ENCODE data around the gene TRIM77. TPM values are rescaled to one million over a fixed set of nuclear protein-coding genes. Genes with fewer than 3 reads are reported as not detected.
"Not testable (repeated sequence)": the region's sequence is repeated elsewhere in the genome, so short reads cannot be mapped to it uniquely, and the experiment has no call there.

Gene TRIM77
- total RNA-seq, 1 experiment from 2014 or later, result not detected

DNA sequence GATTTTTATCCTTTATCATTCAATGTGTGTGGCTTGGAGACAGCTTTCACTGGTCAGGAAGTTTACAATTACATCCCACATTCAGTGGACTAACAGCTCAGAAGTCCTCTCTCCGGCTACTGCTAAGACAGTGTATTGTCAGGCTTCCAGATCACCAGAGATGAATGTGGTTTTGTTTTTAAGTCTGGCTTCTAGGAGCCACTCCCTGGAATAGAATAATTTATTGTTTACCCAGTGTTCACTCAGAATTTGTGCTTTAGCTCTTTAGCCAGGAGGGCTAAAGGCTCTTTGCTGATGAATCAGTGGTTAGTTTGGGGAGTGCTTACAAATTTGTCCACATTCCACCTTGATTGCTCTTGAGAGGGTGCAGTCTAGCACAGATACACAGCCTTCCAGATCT is 26.5 kb downstream of the TRIM77 start:
- no peak overlapping the region for H3K4me3 ChIP-seq (ENCODE audit: low read depth, low read length, poor library complexity, severe bottlenecking)
- H3K9me3 ChIP-seq (ENCODE audit: low read depth, low read length, poor library complexity, severe bottlenecking), result no peaks in the 10 kb centered on the region
- TF ChIP-seq, protein P1, sequence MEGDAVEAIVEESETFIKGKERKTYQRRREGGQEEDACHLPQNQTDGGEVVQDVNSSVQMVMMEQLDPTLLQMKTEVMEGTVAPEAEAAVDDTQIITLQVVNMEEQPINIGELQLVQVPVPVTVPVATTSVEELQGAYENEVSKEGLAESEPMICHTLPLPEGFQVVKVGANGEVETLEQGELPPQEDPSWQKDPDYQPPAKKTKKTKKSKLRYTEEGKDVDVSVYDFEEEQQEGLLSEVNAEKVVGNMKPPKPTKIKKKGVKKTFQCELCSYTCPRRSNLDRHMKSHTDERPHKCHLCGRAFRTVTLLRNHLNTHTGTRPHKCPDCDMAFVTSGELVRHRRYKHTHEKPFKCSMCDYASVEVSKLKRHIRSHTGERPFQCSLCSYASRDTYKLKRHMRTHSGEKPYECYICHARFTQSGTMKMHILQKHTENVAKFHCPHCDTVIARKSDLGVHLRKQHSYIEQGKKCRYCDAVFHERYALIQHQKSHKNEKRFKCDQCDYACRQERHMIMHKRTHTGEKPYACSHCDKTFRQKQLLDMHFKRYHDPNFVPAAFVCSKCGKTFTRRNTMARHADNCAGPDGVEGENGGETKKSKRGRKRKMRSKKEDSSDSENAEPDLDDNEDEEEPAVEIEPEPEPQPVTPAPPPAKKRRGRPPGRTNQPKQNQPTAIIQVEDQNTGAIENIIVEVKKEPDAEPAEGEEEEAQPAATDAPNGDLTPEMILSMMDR (conservative IDR thresholded peaks at IDR 0.05; ENCODE audit: low read depth, low read length), result no peak
- no peak for TF ChIP-seq EZH2 (IDR thresholded peaks at IDR 0.05; ENCODE audit: borderline replicate concordance, low read depth, low read length, poor library complexity, severe bottlenecking)
- H3K4me1 ChIP-seq (ENCODE audit: insufficient read depth, low read length, poor library complexity, severe bottlenecking), result no peaks in the 10 kb centered on the region
- ChIA-PET CTCF (no interaction called here), POLR2A (ENCODE audit: low non-redundant PET) (no interaction called here)
- DNase-seq (ENCODE audit: low spot score), result no peak
- peaks cover 4% of the 10 kb centered on the region for H3K27me3 ChIP-seq (replicated peaks; ENCODE audit: insufficient read depth, low read depth, low read length, poor library complexity)
- intact Hi-C loops (cut with micrococcal nuclease; ENCODE audit: unreplicated experiment), result no loop called here
- no TSS peak for BruUV-seq (replicated peaks)
- no peaks in the 10 kb centered on the region for H3K36me3 ChIP-seq (ENCODE audit: insufficient read depth, low read length, poor library complexity, severe bottlenecking)
- H3K27ac ChIP-seq (ENCODE audit: low read depth, low read length, poor library complexity, severe bottlenecking), result no peak overlapping the region

DNA sequence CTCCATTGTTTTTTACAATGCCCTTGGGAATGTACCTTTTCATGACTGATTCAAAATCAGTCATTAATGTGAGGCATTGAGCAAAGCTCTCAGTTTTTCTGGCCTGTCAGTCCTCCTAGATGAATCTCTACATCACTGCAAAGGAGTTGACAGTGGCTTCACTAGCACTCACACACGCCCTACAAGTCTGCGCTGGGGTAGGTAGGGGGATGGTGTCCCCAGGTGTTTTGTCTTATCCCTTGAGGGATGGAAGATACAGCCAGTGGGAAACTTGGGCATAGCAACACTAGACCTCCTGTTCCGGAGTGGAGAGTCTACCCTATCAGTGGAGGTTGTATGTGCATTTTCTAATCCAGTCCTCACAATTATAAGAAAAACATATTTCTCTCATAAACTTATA is 27.0 kb downstream of the TRIM77 start:
- ChIA-PET CTCF (no interaction called here), POLR2A (ENCODE audit: low non-redundant PET) (no interaction called here)
- H3K27me3 ChIP-seq (replicated peaks; ENCODE audit: insufficient read depth, low read depth, low read length, poor library complexity), result peaks cover 4% of the 10 kb centered on the region
- H3K36me3 ChIP-seq (ENCODE audit: insufficient read depth, low read length, poor library complexity, severe bottlenecking), result no peaks in the 10 kb centered on the region
- DNase-seq (ENCODE audit: low spot score), result no peak
- H3K27ac ChIP-seq (ENCODE audit: low read depth, low read length, poor library complexity, severe bottlenecking), result no peak overlapping the region
- intact Hi-C loops (cut with micrococcal nuclease; ENCODE audit: unreplicated experiment), result no loop called here
- H3K4me1 ChIP-seq (ENCODE audit: insufficient read depth, low read length, poor library complexity, severe bottlenecking), result no peaks in the 10 kb centered on the region
- no TSS peak for BruUV-seq (replicated peaks)
- no peaks in the 10 kb centered on the region for H3K9me3 ChIP-seq (ENCODE audit: low read depth, low read length, poor library complexity, severe bottlenecking)
- no peak for TF ChIP-seq EZH2 (IDR thresholded peaks at IDR 0.05; ENCODE audit: borderline replicate concordance, low read depth, low read length, poor library complexity, severe bottlenecking)
- TF ChIP-seq, protein P1 (conservative IDR thresholded peaks at IDR 0.05; ENCODE audit: low read depth, low read length), result no peak
- no peak overlapping the region for H3K4me3 ChIP-seq (ENCODE audit: low read depth, low read length, poor library complexity, severe bottlenecking)

- H3K27ac ChIP-seq (ENCODE audit: low read depth, low read length, poor library complexity, severe bottlenecking); H3K36me3 ChIP-seq (ENCODE audit: insufficient read depth, low read length, poor library complexity, severe bottlenecking); BruUV-seq (replicated peaks); H3K4me1 ChIP-seq (ENCODE audit: insufficient read depth, low read length, poor library complexity, severe bottlenecking); DNase-seq (ENCODE audit: low spot score); POLR2A ChIA-PET (ENCODE audit: low non-redundant PET); H3K4me3 ChIP-seq (ENCODE audit: low read depth, low read length, poor library complexity, severe bottlenecking); H3K9me3 ChIP-seq (ENCODE audit: low read depth, low read length, poor library complexity, severe bottlenecking); CTCF ChIA-PET; intact Hi-C loops (cut with micrococcal nuclease; ENCODE audit: unreplicated experiment); H3K27me3 ChIP-seq (replicated peaks; ENCODE audit: insufficient read depth, low read depth, low read length, poor library complexity): not testable (repeated sequence)
Observed at GRCh38 chr11:89741406-89741805, 31.3 kb downstream of the TRIM77 start.

DNA sequence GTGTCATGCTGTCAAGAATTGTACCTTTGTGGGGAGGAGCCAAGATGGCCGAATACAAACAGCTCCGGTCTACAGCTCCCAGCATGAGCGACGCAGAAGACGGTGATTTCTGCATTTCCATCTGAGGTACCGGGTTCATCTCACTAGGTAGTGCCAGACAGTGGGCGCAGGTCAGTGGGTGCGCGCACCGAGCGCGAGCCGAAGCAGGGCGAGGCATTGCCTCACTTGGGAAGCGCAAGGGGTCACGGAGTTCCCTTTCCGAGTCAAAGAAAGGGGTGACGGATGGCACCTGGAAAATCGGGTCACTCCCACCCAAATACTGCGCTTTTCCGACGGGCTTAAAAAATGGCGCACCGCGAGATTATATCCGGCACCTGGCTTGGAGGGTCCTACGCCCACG is 34.1 kb downstream of the TRIM77 start:
- not testable (repeated sequence) for DNase-seq (ENCODE audit: low spot score)

GRCh38 chr11:89750822-89751221 is 40.7 kb downstream of the TRIM77 start:
- intact Hi-C loops (cut with micrococcal nuclease; ENCODE audit: unreplicated experiment); H3K27ac ChIP-seq (ENCODE audit: low read depth, low read length, poor library complexity, severe bottlenecking); H3K36me3 ChIP-seq (ENCODE audit: insufficient read depth, low read length, poor library complexity, severe bottlenecking); H3K9me3 ChIP-seq (ENCODE audit: low read depth, low read length, poor library complexity, severe bottlenecking); POLR2A ChIA-PET (ENCODE audit: low non-redundant PET); CTCF ChIA-PET; BruUV-seq (replicated peaks); H3K4me1 ChIP-seq (ENCODE audit: insufficient read depth, low read length, poor library complexity, severe bottlenecking); H3K27me3 ChIP-seq (replicated peaks; ENCODE audit: insufficient read depth, low read depth, low read length, poor library complexity); DNase-seq (ENCODE audit: low spot score); H3K4me3 ChIP-seq (ENCODE audit: low read depth, low read length, poor library complexity, severe bottlenecking): not testable (repeated sequence)

More for the DNA sequence above, 34.1 kb downstream of the TRIM77 start:
- CTCF ChIA-PET; H3K4me1 ChIP-seq (ENCODE audit: insufficient read depth, low read length, poor library complexity, severe bottlenecking); H3K27ac ChIP-seq (ENCODE audit: low read depth, low read length, poor library complexity, severe bottlenecking); intact Hi-C loops (cut with micrococcal nuclease; ENCODE audit: unreplicated experiment); H3K27me3 ChIP-seq (replicated peaks; ENCODE audit: insufficient read depth, low read depth, low read length, poor library complexity); BruUV-seq (replicated peaks); POLR2A ChIA-PET (ENCODE audit: low non-redundant PET); H3K4me3 ChIP-seq (ENCODE audit: low read depth, low read length, poor library complexity, severe bottlenecking); H3K36me3 ChIP-seq (ENCODE audit: insufficient read depth, low read length, poor library complexity, severe bottlenecking); H3K9me3 ChIP-seq (ENCODE audit: low read depth, low read length, poor library complexity, severe bottlenecking): not testable (repeated sequence)

Measured in A673 (cell line).